OCI-M1 (cell line): ENCODE data around the gene MZB1.
A peak's percentile ranks its signal among the peaks of the same experiment; 100 is the strongest.
"Not testable (repeated sequence)": the region's sequence is repeated elsewhere in the genome, so short reads cannot be mapped to it uniquely, and the experiment has no call there.

Experiments used
- DNase-seq: peaks from one replicate; lab custom pipeline; 2025; lab: John Stamatoyannopoulos, UW

Gene MZB1

DNA sequence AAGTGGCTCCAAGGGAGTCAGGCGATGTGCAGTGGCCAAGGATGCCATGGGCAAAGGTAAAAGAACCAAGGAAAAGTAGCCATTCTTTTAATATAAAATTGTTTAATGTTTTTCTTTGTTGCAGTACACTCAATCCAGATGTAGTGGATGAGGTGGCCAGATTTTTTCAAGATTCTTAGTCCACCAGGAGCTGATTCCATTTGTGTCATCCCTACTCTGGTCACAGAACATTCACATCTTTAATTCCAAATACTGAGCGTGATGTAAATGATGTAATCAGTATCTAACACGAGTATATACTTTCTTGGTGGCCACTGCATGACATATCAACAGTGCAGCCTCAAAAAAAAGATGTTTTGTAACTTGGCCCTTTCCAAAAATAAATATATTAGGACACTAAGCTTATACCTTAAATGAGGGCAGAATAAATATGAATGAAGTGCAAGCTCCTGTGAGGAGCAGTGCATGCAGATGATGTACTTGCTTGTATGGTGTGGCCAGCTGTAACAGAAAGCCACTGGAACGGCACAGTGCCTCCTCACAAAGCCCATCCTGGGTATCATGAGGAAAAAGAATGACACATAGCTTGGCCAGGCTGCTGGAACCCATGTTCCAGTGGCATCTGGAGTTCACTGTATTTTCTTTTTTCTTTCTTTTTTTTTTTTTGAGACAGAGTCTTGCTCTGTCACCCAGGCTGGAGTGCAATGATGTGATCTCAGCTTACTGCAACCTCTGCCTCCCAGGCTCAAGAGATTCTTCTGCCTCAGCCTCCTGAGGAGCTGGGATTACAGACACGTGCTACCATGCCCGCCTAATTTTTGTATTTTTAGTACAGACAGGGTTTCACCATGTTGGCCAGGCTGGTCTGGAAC lies 20.6 kb upstream of the MZB1 start:
- no peak for DNase-seq

DNA sequence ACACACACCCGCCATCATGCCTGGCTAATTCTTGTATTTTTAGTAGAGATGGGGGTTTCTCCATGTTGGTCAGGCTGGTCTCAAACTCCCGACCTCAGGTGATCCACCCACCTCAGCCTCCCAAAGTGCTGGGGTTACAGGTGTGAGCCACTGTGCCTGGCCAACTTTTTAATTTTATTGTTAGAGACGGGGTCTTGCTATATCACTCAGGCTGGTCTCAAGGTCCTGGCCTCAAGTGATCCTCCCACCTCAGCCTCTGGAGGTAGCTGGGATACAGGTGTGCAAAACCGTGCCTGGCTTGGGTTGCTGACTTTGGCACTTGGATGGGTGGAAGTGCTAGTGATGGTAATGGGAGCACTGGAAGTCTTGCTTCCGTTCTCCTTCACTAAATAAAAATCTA lies 19.4 kb upstream of the MZB1 start:
- not testable (repeated sequence) for DNase-seq

DNA sequence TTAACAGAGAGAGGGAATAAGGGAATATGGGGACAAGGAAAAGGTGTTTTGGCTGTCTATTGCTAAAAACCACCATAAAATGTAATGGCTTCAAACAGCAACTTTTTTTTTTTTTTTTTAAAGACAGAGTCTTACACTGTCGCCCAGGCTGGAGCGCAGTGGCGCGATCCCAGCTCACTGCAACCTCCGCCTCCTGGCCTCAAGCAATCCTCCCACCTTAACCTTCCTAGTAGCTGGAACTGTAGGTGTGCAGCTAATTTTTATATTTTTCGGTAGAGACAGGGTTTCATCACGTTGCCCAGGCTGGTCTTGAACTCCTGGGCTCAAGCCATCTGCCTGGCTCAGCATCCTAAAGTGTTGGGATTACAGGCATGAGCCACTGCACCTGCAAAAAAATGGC lies 18.5 kb upstream of the MZB1 start:
- no peak for DNase-seq

DNA sequence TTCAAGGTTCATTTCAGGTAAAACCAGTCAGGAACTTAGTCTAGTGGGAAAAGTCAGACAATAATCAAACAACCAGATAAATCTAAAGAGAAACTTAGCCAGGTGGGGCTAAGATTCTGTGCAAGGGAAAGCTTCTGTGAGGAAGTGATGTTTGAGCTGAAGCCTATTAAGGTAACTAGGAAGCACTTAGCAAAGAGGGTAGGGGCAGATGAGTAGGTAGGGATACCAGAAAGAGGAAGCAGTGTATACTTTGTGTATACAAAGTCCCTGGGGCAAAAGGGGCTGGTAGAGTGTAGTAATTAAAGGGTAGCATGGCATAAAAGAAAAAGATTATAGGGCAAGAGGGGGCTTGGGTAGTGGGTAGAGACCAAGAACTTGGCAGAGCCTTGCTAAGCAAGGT lies 17.8 kb upstream of the MZB1 start:
- peak; percentile 47 for DNase-seq

DNA sequence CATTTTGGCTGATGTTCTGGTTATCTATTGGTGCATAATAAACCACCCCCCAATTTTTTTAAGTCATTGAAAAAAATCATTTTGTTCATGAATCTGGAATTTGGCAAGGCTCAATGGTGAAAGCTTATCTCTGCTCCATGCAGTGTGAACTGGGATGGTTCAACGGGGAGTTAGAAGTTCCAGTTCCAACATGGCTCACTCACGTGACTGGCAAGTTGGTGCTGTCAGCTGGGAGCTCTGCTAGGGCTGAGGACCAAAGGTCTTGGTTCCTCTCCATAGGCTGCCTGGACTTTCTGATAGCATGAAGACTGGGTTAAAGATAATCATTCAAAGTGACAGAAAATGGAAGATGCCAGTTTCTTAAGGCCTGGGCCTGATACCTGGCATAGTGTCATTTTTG lies 17.2 kb upstream of the MZB1 start:
- DNase-seq = no peak

DNA sequence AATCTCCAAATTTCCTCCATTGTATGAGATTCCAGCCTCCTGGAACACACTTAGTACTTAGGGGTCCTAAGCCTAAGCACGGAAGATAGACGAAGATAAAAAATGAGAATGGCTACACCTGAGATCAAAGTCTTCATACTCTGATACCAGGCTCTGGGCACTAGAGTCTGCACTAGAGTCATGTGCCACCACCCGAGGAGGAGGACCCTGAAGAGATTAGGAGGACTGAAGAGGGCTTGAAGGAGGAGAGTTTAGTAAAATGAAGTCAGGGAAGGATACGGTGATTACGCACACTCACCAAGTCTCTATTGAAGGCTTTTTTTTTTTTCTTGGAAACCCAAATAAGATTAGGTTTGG lies 14.7 kb upstream of the MZB1 start:
- DNase-seq = no peak

DNA sequence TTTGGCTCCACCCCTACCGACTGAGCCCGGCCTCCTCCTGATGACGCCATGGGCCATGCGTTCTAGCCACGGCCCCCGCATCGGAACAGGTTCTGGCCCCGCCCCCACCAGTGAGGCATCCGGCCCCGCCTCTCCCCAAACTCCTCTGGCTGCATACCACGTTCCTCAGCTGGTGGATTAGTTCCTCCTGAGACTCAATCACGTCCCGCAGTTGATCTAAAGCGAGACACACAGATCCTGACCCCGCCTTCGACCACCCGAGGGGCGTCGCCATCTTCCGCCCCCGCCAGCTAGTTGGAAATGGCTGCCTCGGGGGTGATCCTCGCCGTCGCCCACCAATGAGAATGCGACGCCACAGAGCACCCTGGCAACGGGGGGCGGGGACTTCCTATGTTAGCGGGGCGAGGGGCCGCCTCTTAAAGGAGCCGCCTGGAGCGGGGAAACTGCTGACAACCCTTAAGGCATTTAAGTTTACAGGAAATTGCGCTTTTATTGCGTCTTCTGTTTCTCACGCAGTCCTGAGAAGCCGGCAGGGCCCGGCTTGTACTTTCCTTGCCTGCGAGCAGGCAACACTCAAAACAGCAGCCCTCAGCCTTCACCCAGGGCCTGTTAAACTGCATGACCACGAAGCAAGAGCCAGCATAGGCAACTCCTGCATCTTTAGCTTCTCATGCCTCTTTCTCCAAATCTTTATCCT lies 14.2 kb upstream of the MZB1 start, which contains the start of gene SPATA24:
Gene SPATA24 (minus strand): TSS at position 303 of the 697 bp plus-strand sequence. CDS start 29 bp downstream, at position 274.
- peak; percentile 99 for DNase-seq

DNA sequence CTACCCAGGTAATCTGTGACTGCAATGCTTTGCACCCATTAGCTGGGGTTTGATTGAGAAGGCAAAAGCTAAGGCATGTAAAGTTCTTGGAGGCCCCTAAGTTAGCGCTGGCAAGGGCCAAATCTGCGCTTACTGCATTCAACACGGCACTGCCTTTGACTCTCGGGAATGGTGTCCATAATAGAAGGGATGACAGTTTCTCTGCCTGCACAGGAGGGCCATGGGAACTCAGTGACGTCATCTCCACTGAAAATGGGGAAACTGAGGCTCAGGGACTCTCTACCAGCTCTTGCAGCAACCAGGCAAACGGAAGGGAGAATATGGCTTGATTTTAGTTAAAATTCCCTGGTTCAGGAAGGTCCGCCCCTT lies 13.7 kb upstream of the MZB1 start:
- no peak for DNase-seq

DNA sequence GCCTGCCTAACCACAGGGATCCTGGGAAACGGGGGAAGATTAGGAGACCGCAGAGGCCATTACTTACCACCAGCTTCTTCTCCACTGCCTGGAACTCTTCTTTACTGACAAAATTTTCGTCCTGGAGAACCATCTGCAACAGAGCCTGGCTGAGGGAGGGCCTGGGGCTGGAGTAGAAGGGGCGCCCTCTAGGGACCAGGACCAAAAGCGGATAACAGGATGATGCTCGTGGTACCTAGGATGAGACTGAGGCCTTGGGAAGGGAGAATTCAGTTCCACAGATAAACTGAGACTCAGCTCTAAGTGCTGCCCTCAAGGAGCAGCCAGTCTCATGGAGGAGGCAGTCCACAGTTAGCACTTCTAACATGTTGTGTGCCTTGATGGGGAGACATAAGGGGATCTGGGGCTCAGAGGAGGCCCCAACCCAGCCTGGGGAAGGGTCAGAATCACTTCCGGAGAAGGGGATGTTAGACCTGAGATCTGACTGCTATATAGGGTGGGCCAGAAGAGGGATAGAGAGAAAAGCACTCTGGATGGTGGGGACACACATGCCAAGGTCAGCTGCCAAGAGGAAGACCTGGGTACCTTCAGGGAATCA lies 12.9 kb upstream of the MZB1 start:
- peak; percentile 68 for DNase-seq

DNA sequence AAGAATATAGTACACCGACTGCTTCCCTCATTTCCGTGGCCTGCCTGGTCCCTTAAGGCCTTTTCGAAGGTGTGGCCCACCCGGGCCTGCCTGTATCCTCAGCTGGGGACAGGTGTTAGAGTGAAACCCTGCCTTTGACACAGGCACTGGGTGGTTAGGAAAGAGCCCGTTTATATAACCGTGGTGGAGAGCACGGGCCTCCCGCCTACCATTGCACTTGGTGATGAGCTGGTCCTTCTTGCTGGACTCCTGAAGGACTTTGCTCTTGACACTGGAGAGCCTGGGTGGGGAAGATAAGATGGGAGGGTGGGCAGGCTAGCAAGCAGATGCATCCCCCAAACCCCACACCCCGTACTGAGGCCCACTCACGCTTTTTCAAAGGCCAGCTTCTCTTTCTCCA lies 11.8 kb upstream of the MZB1 start:
- no peak for DNase-seq

DNA sequence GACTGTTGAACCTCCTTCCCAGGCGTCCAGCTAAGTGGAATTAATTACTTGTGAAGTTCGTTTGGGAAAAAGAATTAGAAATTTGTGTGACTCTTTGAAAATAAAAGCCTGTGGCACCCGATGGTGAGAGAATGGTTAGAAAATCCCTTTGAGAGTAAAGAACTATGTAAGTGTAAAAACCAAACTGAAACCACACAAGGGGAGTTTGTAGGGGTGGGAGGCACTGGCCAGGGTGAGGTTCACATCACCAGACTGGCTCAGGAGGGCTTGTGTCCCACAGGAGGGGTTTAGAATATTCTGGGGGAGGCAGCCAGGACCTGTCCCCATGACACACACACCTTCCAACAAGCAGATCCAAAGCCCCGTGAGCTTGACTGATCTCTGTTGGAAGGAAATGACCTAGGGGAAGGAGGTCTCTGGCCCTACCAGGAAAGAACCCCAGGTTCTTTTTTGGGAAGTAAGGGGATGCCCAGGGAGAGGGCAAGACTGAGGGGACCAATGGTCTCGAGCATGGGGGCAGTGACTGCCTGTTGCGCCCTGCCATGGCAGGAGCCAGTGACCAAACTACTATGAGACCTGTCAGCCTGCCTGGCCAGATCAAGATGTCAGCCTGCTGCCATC lies 9.9 kb upstream of the MZB1 start:
- no peak for DNase-seq

DNA sequence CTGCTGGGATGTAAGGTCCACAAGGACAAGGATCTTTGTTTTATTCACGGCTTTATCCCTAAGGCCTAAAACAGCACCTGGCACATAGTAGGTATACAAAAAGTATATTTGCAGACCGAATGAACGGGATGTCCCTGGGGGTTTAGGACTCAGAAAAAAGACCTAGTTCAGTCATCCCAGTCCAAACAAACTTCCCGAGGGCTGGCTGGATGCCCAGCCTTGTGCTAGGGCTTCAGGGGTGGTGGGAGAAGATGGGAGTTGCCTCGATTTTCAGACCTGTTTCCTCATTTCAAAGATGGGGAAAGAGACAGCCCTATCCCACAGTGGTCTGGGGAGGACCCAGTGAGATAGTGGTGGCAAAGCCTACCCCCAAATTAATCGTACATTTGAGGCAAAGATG lies 8.2 kb upstream of the MZB1 start:
- DNase-seq = no peak

DNA sequence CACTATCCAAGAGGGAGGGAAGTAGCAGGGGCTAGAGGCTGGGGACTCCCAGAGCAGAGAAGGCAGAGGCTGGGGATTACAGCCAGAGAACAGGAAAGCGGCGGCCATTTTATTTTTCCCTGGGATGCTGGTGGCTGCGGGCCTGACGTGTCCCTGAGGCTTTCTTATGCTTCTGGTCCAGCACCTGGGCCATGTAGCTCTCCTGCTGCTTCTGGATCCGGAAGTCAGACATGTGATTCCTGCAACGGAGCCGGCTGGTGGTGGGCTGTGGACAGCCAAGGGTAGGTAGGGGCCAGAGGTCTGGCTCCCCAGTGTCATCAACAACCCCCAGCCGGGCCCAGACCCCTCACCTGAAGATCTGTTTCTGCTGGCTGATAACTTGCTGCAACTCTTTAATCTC lies 7.0 kb upstream of the MZB1 start:
- no peak for DNase-seq

DNA sequence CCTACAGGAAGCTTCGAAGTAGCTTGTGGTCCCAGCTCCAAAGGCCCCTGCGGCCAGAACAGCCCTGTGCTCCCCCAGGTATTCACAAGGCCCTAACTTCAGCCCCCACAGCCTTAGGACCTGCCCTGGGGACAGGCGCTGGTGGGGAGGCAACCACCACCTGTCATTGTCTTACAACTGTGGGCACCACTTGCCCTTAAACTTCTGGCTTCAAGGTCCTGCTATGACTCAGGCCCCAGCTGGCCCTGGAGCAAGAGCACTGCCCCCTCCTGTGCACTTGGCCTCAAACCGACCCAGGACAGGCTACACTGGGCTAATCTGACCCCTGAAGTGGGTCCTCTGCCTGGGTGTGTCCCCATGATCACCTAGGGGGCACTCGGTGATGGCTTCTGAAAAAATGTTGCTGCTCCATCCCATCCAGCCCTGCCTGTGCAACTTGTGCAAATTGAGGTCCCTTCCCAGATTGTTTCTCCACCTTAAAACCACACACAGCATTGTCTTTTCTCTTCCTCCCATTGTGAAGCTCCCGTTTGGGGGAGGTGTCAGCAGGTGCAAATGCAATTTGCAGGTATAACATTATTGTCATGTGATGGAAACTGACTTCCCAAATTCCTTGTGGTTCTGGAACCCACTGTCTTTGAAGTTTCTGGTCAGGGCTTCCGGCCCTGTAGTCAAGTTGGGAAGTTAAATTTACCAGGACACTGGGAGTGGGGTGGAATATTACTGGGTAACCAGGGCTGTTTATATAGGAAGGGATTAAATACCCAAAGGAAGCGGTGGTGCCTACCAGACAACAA lies 6.3 kb upstream of the MZB1 start:
- no peak for DNase-seq

DNA sequence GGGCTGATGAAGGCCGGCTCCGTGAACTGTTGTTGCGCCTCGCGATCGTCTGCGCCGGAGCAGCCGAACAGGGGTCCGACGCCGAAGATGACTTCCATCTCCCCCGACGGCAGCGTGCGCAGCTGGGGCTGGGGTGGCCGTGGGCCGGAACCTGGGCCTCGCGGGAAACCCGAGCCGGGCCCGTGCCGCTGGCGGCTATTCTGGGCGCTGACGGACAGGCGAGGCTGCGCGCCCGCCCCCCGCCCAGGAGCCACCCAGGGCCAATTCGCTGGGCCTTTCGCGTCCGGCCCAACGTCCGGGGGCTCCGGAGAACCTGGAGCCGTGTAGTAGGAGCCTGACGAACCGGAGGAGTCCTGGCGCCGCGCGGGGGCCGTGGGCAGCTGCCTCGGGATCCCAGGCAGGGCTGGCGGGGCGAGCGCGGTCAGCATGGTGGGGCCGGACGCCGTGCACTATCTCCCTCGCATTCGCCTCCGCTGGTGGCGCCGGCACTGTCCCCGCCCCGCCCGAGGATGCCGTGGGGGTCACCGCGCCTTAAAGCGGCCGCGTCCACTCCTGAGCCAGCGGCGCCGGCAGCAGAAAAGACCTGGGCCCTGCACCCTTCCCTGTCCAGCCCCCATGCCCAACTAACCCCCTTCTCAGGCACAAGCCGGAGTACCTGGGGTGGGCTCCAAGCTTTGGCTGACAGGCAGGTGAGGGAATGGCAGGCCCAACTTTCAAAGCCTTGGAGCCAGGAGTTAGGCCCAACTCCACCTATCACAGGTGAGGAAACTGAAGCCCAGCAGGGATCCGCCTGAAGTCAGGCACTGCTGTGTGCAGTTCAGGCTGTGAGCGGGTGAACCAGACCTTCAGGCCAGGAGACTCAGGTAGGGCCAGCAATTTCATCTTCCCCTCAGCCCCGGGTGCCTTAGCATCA lies 5.2 kb upstream of the MZB1 start, which contains the start of gene PROB1:
Gene PROB1 (minus strand): TSS at position 451 of the 913 bp plus-strand sequence. CDS start 23 bp downstream, at position 428.
- no peak for DNase-seq

DNA sequence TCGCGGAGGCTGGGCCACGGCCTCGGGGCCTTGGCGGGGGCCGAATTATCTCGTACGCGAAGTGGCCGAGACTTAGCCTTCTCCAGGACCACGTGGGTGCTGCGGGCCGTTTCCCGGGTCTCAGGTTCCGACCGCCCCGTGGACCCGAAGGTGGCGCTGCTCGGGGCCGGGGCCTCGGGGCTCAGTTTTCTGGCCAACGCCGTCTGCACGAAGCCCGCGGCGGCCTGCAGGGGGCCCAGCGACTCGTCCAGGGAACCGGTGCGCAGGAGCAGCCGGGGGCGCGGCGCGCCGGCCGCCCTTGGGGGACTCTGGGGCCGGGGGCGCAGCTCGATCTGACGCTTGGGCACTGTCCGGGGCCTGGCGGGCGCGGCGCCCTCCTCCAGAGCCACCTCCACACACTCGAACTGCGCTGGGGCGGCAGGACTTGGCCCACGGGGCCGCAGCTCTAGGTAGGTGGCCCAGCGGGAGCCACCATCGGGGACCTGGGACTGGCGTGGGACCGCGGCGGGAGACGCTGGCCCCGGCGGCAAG lies 4.5 kb upstream of the MZB1 start:
- DNase-seq = no peak

DNA sequence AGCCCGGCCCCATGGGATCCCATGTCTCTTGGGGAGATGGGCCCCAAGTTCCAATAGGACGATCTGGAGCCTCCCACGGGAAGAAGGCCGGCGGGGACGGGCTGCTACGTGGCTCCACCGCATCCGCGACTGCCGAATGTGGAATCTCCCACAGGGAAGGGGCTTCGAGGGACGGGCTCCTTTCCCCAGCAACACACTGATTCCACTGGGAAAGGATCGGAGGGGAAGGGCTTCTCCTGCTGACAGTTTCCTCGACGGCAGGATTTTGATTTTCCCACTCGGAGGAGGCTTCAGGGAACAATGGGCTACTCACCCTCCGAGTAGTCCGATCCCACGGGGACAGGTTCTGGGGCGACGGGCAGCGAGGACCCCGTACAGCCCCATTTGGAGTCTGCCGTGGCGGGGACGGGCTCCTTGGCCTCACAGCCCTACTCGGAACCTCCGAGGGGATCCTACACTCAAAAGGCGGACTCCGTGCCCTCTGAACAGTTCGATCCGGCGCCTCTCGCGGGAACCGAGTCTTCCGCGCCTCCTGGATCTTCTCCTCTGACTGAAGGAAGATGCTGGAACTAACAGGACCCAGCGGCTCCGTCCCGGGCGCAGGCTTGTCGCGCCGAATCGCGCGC lies 3.9 kb upstream of the MZB1 start:
- DNase-seq = no peak

DNA sequence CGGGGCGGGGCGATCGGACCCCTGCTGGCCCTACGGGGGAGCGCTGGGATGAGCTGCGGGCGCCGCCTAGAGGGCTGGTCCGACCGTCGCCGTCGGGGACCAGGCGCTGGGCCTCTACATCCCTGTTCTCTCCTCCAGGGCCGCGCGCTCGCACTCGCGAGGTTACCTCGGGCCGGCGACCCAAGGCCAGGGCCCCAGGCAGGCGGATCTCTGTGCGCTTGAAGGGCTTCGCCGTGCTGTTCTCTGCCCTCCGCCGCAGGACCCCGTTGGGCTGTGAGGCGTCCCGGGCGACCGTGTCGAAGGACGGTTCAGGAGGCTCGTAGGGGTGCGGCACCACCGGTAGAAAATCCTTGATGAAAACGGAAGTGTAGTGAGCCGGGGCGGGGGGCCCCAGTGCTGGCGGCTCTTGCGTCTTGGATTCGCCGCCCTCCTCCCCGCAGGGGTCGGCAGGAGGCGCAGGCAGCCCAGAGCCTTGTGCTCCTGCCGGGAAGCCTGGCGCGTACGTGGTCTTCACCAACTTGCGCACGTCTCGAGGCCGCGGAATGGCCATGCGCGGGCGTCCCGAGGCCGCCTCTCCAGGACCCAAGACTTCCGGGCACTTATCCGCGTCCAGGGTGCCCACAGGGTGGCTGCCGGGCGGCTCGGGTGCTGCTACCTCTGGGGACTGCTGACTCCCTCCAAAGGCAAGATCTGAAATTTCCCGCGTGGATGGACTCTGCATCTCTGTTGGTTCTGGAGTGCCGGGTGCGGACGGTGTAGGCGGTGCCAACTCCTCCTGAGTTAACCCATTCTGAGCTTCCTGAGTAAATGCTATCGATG lies 3.2 kb upstream of the MZB1 start:
- peak; percentile 90 for DNase-seq

DNA sequence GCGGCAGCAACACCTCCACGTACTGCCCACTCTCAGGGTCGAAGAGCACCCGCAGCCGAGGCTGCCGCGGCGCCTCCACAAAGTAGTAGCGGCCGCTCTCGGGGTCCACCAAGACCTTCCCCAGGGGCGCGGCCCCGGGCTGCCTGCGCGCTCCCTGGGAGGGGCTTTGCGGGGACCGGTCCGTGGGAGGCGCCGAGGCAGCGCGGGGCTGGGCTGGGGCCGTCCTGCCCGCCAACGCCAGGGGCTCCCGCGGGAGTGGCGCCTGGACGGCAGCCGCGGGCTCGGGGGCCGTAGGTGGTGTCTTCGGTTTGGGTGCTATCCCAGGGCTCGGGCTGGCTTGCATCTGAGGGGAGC lies 2.6 kb upstream of the MZB1 start:
- DNase-seq = no peak
